Activated CD8-positive, alpha-beta T cell treated with anti-CD3 and anti-CD28 coated beads, Interleukin-2, amount 10 ng/mL, durations not matched to agents 7 days and 5 days (primary cell): ENCODE data around the gene REEP1. TPM values are rescaled to one million over a fixed set of nuclear protein-coding genes. Genes with fewer than 3 reads are reported as not detected.

Source experiments
- ATAC-seq: fragments of 150-1000 bp; cut with Tn5 transposase; one replicate; pipeline ENCODE4 v1.10.0; 2021; ENCODE audit warnings: moderate library complexity
- CTCF ChIA-PET: fragments of 350-600 bp; sonication (Branson Sonifier 250); formaldehyde crosslinking; loops from one replicate; lab custom pipeline; 2021; ENCODE audit warnings: antibody characterized with exemption; lab: Charles Lee
- POLR2A ChIA-PET: fragments of 350-600 bp; sonication (Branson Sonifier 250); formaldehyde crosslinking; loops from one replicate; lab custom pipeline; 2021; ENCODE audit warnings: antibody characterized with exemption; lab: Charles Lee
- DNase-seq: peaks from one replicate; pipeline ENCODE4 v3.0.0-alpha.2; 2020
- H3K27ac Mint-ChIP-seq: one replicate; pipeline ENCODE4 v1.8.0; 2021; ENCODE audit warnings: mild to moderate bottlenecking, mixed read lengths
- H3K27me3 Mint-ChIP-seq: one replicate; pipeline ENCODE4 v1.8.0; 2021; ENCODE audit warnings: low read depth, mixed read lengths
- H3K36me3 Mint-ChIP-seq: one replicate; pipeline ENCODE4 v1.8.0; 2021; ENCODE audit warnings: low read depth, mixed read lengths
- H3K4me1 Mint-ChIP-seq: one replicate; pipeline ENCODE4 v1.8.0; 2021; ENCODE audit warnings: low read depth, mixed read lengths
- H3K4me3 Mint-ChIP-seq: one replicate; pipeline ENCODE4 v1.8.0; 2021; ENCODE audit warnings: mild to moderate bottlenecking, mixed read lengths
- H3K9me3 Mint-ChIP-seq: one replicate; pipeline ENCODE4 v1.8.0; 2022; ENCODE audit warnings: mixed read lengths; ENCODE audit not compliant: insufficient read depth
- total RNA-seq, 2 experiments: library from RNA; stranded (reverse); gene quantifications; one replicate each; pipeline ENCODE4 v1.2.3, GENCODE V29; 2021

REEP1 gene
- total RNA-seq, 2 experiments from 2014 or later: 0.21 TPM; not detected in 1

DNA sequence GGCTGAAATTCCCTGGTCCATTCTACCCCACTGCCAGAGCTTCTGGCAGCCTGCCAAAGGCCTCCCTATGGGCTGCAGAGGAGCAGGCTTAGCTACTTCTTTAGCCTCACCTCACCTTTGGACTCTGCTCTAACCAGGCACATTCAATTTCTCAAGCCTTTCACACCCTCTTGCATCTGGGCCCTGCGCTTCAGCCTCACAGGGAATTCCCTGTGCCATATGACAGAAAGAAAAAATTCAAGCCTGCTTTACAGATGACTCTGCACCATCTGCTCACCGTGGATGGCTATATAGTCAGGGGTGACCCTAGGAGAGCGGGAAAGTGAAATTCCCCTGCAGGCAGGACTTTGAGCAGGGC is 62.5 kb downstream of the REEP1 start:
- H3K9me3 Mint-ChIP-seq: peaks cover 13% of the 10 kb centered on the region
- H3K27me3 Mint-ChIP-seq: peaks cover 8% of the 10 kb centered on the region
- CTCF ChIA-PET: interaction anchor here (1.2 to 1.5 kb wide), 2 partner anchors 12 to 54 kb away, joined by 3 to 6 read pairs; no protein-coding TSS in a partner anchor
- peaks cover 13% of the 10 kb centered on the region for H3K4me1 Mint-ChIP-seq
- peaks cover 11% of the 10 kb centered on the region for H3K36me3 Mint-ChIP-seq
- POLR2A ChIA-PET: no interaction called here
- no peak overlapping the region for H3K4me3 Mint-ChIP-seq
- H3K27ac Mint-ChIP-seq: no peak overlapping the region
- DNase-seq (no peak), ATAC-seq (no peak)

DNA sequence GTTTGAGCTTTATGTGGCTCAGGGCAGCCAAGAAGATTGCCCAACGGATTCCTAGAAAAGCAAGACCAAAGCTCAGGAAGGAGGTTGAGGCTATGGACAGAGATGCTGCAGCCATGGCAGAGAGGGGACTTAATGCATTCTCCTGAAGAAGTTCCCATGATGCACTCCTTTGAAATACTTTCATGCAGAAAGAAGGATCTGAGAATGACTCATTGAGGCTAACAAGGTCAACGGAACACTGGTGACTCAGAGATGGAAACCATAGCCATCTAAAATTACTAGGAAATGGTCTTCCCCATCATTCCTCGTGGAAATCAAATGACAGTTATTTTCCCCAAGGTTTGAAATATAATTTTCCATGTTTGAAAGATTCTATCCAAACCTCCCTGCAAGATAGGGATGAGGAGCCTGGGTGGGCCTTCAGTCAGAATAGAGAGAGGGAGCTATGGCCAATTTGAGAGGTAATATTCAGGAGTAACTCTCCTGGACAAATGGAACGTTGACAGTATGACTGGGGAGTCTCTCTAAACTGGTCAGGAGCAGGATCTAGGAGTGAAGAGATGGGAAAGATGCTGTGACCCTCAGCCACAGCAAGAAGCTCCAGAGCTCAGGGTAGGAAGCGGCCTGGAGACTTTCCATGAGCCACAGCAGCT is 63.0 kb downstream of the REEP1 start:
- no peak for DNase-seq
- Mint-ChIP-seq H3K36me3 (peaks cover 11% of the 10 kb centered on the region), H3K27ac (no peak overlapping the region), H3K27me3 (peaks cover 6% of the 10 kb centered on the region), H3K4me1 (peaks cover 13% of the 10 kb centered on the region), H3K9me3 (peaks cover 13% of the 10 kb centered on the region), H3K4me3 (no peak overlapping the region)
- peak; percentile 36 for ATAC-seq
- POLR2A ChIA-PET: no interaction called here
- CTCF ChIA-PET: interaction anchor here (1.2 to 1.5 kb wide), 2 partner anchors 13 to 53 kb away, joined by 3 to 6 read pairs; no protein-coding TSS in a partner anchor

- Mint-ChIP-seq H3K9me3 (peaks cover 13% of the 10 kb centered on the region), H3K27ac (no peak overlapping the region), H3K36me3 (peaks cover 11% of the 10 kb centered on the region), H3K4me3 (no peak overlapping the region), H3K27me3 (peaks cover 15% of the 10 kb centered on the region), H3K4me1 (peaks cover 13% of the 10 kb centered on the region)
- ATAC-seq (no peak), DNase-seq (no peak)
- ChIA-PET CTCF (no interaction called here), POLR2A (no interaction called here)
Measured at GRCh38 chr2:86272111-86272510, 65.3 kb downstream of the REEP1 start.

- H3K4me1 Mint-ChIP-seq: peaks cover 13% of the 10 kb centered on the region
- ATAC-seq (no peak), DNase-seq (no peak)
- ChIA-PET CTCF (no interaction called here), POLR2A (no interaction called here)
- H3K27me3 Mint-ChIP-seq: peaks cover 13% of the 10 kb centered on the region
- no peak overlapping the region for H3K4me3 Mint-ChIP-seq
- H3K36me3 Mint-ChIP-seq: peaks cover 11% of the 10 kb centered on the region
- peaks cover 13% of the 10 kb centered on the region for H3K9me3 Mint-ChIP-seq
- H3K27ac Mint-ChIP-seq: no peak overlapping the region
Measured at GRCh38 chr2:86271248-86271647, 66.2 kb downstream of the REEP1 start.

GRCh38 chr2:86263956-86264355 is 73.5 kb downstream of the REEP1 start:
- Mint-ChIP-seq H3K27ac (no peak overlapping the region), H3K4me1 (no peaks in the 10 kb centered on the region), H3K36me3 (no peaks in the 10 kb centered on the region), H3K4me3 (no peak overlapping the region), H3K27me3 (peaks cover 16% of the 10 kb centered on the region), H3K9me3 (no peaks in the 10 kb centered on the region)
- DNase-seq: no peak
- CTCF ChIA-PET: no interaction called here
- POLR2A ChIA-PET: no interaction called here
- no peak for ATAC-seq

DNA sequence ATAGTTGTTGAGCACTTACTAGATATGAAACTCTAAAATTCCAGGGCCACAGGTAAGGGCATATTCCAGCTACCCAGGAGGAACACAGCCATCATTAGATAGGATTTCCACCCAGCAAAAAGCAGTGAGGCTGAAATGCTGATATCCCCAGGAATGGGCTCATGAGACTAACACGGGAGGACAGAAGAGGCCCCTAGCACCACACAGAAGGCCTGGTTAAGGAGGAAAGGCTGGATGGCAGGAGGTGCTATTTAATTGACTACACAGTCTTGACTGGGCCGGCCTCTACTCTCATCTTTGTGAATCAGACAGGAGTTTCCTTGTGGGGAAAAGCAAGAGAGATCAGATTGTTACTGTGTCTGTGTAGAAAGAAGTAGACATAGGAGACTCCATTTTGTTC is 76.4 kb downstream of the REEP1 start:
- Mint-ChIP-seq H3K4me1 (no peaks in the 10 kb centered on the region), H3K27me3 (peaks cover 6% of the 10 kb centered on the region), H3K4me3 (no peak overlapping the region), H3K27ac (no peak overlapping the region), H3K9me3 (no peaks in the 10 kb centered on the region), H3K36me3 (no peaks in the 10 kb centered on the region)
- ATAC-seq (no peak), DNase-seq (no peak)
- CTCF ChIA-PET: no interaction called here
- POLR2A ChIA-PET: no interaction called here

GRCh38 chr2:86258106-86258505 is 79.3 kb downstream of the REEP1 start:
- no peaks in the 10 kb centered on the region for H3K36me3 Mint-ChIP-seq
- POLR2A ChIA-PET: no interaction called here
- H3K4me3 Mint-ChIP-seq: no peak overlapping the region
- no peak overlapping the region for H3K27ac Mint-ChIP-seq
- no peaks in the 10 kb centered on the region for H3K9me3 Mint-ChIP-seq
- DNase-seq (no peak), ATAC-seq (no peak)
- CTCF ChIA-PET: no interaction called here
- H3K4me1 Mint-ChIP-seq: no peaks in the 10 kb centered on the region
- H3K27me3 Mint-ChIP-seq: peaks cover 10% of the 10 kb centered on the region

DNA sequence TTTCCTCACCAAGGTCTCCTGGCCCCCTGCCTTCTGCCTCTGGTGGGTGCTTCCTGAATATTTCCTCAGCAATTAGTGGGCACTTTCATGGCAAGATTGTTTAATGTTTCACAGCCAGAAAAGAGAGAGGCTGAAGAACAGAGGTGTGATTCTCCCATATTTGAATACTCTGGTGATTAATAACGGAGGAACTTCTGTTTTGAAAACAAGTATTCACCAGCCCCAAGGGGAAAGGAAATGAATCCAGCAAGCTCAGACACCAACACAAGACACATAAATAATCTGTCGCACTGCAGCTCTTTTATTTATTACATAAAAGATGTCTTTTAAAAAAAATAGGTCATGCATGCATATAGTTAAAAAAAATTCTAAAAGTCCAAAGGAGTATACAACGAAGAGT is 80.4 kb downstream of the REEP1 start:
- ChIA-PET POLR2A (no interaction called here), CTCF (no interaction called here)
- ATAC-seq (no peak), DNase-seq (no peak)
- Mint-ChIP-seq H3K4me1 (no peaks in the 10 kb centered on the region), H3K36me3 (no peaks in the 10 kb centered on the region), H3K27me3 (peaks cover 11% of the 10 kb centered on the region), H3K27ac (no peak overlapping the region), H3K4me3 (no peak overlapping the region), H3K9me3 (no peaks in the 10 kb centered on the region)

GRCh38 chr2:86256300-86256699 is 81.1 kb downstream of the REEP1 start:
- DNase-seq (no peak), ATAC-seq (no peak)
- Mint-ChIP-seq H3K36me3 (no peaks in the 10 kb centered on the region), H3K4me1 (no peaks in the 10 kb centered on the region), H3K9me3 (no peaks in the 10 kb centered on the region), H3K27ac (no peak overlapping the region), H3K27me3 (peaks cover 12% of the 10 kb centered on the region), H3K4me3 (no peak overlapping the region)
- ChIA-PET CTCF (no interaction called here), POLR2A (no interaction called here)

GRCh38 chr2:86254576-86255538 is 82.6 kb downstream of the REEP1 start:
- Mint-ChIP-seq H3K9me3 (no peaks in the 10 kb centered on the region), H3K4me3 (no peak overlapping the region), H3K36me3 (no peaks in the 10 kb centered on the region), H3K27ac (no peak overlapping the region), H3K27me3 (peaks cover 13% of the 10 kb centered on the region), H3K4me1 (no peaks in the 10 kb centered on the region)
- ChIA-PET CTCF (no interaction called here), POLR2A (no interaction called here)
- no peak for DNase-seq
- ATAC-seq: no peak

GRCh38 chr2:86253424-86253823 is 84.0 kb downstream of the REEP1 start:
- H3K36me3 Mint-ChIP-seq: no peaks in the 10 kb centered on the region
- H3K9me3 Mint-ChIP-seq: no peaks in the 10 kb centered on the region
- DNase-seq (no peak), ATAC-seq (no peak)
- ChIA-PET CTCF (no interaction called here), POLR2A (no interaction called here)
- H3K4me3 Mint-ChIP-seq: no peak overlapping the region
- H3K27ac Mint-ChIP-seq: no peak overlapping the region
- H3K4me1 Mint-ChIP-seq: no peaks in the 10 kb centered on the region
- peaks cover 13% of the 10 kb centered on the region for H3K27me3 Mint-ChIP-seq

- Mint-ChIP-seq H3K27ac (no peak overlapping the region), H3K4me3 (no peak overlapping the region), H3K4me1 (no peaks in the 10 kb centered on the region), H3K36me3 (no peaks in the 10 kb centered on the region), H3K27me3 (peaks cover 13% of the 10 kb centered on the region), H3K9me3 (no peaks in the 10 kb centered on the region)
- DNase-seq: no peak
- ATAC-seq: no peak
- ChIA-PET POLR2A (no interaction called here), CTCF (no interaction called here)
Measured at GRCh38 chr2:86251840-86252266, 85.6 kb downstream of the REEP1 start.
